Cardiac septum (tissue), 1 donor: ENCODE measurements around the gene CCR4. TPM values are rescaled to one million over a fixed set of nuclear protein-coding genes. Genes with fewer than 3 reads are reported as not detected.

Experiments used
- DNase-seq: peaks from one replicate; pipeline ENCODE4 v3.0.0-alpha.2; 2020; ENCODE audit warnings: low spot score
- intact Hi-C: fragments of 100-400 bp; cut with DNase I; formaldehyde crosslinking; loops from one replicate; pipeline ENCODE4 v1.14.0; 2022
- total RNA-seq: library from RNA; stranded (reverse); fragmentation: NEBNext Ultra II Directional; extraction: Animal tissue kit (Norgen Biotek cat#: 25700); gene quantifications from one replicate; pipeline ENCODE4 v1.2.1, GENCODE V29; 2021
- donor health status: DM: no; HTN: no; CAD: no.

The CCR4 gene
- total RNA-seq, 1 donor from 2014 or later = not detected

DNA sequence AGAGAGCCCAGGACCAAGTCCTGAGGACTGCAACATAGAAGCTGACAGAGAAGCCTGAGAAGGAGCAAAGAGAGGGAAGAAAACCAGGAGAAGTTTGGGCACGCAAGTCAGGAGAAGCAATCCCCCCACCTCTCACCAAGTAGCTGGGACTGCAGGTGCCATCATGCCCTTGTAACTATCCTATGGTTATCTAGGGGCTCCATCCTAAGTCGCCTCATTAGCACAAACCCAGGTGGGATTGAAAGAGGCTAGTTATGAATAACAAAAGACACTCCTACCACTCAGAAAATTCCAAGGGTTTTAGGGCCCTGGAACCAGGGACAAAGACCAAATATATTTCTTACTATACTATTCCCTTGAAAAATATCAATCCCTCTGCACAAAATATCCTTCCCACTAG, 53.5 kb downstream of the CCR4 start:
- DNase-seq = no peak
- intact Hi-C loops = no loop called here

Other genes starting within 250 kb of the CCR4 start
- gene TRIM71, start 133.6 kb upstream of the CCR4 start, total RNA-seq = not detected
- 20.5 TPM for gene GLB1, start 145.5 kb downstream of the CCR4 start, total RNA-seq
- gene TMPPE, start 145.5 kb downstream of the CCR4 start, total RNA-seq = 5.4 TPM
- gene CRTAP, start 162.4 kb downstream of the CCR4 start, total RNA-seq = 91.7 TPM